NB4 (cell line): ENCODE measurements around the gene SCFD2.

Experiments used
- DNase-seq: peaks from one replicate; pipeline ENCODE4 v3.0.0; 2010; ENCODE audit warnings: low read depth
- H3K4me3 ChIP-seq: one replicate; pipeline ENCODE4 v1.5.1; 2011; ENCODE audit warnings: mild to moderate bottlenecking, low read depth, low read length, moderate library complexity
- CTCF ChIP-seq: IDR thresholded peaks from one replicate; pipeline ENCODE4 v1.5.1; 2012; ENCODE audit warnings: low read depth, low read length
- MAX ChIP-seq: IDR thresholded peaks from 2 replicates; pipeline ENCODE4 v1.6.1; 2011; ENCODE audit warnings: low read depth, low read length
- MYC ChIP-seq: IDR thresholded peaks from 2 replicates; pipeline ENCODE4 v1.6.1; 2011; ENCODE audit warnings: low read depth, low read length
- POLR2A ChIP-seq: IDR thresholded peaks from 2 replicates; pipeline ENCODE4 v1.6.1; 2011; ENCODE audit warnings: mild to moderate bottlenecking; ENCODE audit not compliant: insufficient read length; ENCODE audit errors: extremely low read depth

SCFD2 gene

DNA sequence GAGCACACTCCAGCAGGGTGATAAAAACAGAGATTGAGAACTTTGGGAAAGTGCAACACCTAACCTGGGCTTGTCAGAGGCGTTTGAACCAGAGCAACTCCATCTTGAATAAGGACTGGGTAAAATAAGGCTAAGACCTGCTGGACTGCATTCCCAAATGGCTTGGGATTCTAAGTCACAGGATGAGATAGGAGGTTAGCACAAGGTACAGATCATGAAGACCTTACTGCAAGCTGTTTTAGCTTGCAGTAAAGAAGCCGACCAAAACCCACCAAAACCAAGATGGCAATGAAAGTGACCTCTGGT lies 43.9 kb downstream of the SCFD2 start:
- TF ChIP-seq MAX: no peak
- DNase-seq: no peak
- H3K4me3 ChIP-seq: no peak overlapping the region

DNA sequence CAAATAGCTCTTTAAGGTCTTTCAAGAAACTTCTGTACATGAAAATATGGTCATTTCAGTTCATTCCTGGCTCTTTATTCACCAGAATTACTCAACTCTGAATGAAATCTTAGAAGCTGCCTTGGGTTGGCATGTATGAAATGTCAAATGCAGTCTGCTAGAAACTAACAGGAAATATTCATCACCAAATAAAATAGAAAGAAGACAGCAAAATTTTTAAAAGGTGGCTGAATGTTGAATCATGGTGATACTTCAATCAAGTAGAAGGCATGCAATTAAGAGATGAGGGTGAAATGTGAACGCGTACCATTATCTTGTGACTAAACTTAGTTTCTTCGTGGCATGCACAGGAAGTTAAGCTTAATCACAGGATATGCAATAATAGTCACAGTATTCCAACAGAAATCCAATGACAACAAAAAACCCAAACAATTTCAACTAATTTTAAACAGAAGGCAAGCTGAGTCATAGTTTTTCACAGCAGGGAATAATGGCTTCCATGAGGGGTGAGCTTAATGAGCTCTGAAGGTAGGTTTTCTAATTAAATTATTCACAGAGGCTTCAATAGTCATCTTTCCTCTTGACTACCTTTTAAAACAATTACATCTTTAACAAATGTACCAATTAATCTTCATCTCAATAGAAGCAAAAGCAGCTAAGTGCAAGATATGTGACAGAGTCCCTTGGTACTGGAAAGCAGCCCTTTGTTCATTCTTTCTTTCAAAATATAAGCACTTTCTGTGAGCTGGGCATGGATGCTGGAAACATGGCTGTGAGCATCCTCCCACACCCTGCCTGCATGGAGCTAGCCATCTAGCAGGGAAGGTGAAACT lies 44.5 kb downstream of the SCFD2 start:
- peak; percentile 27 for DNase-seq
- H3K4me3 ChIP-seq: no peak overlapping the region
- TF ChIP-seq MAX (no peak), CTCF (no peak), POLR2A (no peak), MYC (no peak)

DNA sequence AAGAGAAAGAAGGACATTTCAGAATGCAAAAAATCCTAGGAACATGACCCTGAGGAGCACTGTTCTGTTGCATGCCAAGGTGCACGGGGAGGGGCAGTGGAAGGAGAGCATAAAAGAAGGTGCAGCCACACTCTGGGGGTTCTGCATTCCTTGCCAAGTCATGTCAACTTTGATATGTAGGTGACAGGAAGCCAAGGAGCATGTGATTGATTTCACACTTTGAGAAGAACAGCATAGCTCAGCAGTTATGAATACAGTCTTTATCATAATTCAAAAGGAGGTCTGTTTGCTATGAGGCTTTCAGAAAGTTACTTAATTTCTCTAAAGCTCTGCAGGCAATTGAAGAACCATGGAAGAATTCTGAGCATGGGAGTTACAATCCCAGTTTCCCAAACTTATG lies 50.6 kb downstream of the SCFD2 start:
- TF ChIP-seq MYC: no peak
- no peak for TF ChIP-seq MAX
- TF ChIP-seq CTCF: no peak
- no peak for TF ChIP-seq POLR2A
- no peak overlapping the region for H3K4me3 ChIP-seq
- DNase-seq: no peak

- H3K4me3 ChIP-seq: no peak overlapping the region
- no peak for DNase-seq
- TF ChIP-seq CTCF: no peak
- TF ChIP-seq POLR2A: no peak
- TF ChIP-seq MAX: no peak
- no peak for TF ChIP-seq MYC
These were observed 51.6 kb downstream of the SCFD2 start for GRCh38 chr4:53314252-53314651.

- peak; percentile 37 for DNase-seq
- no peak for TF ChIP-seq MAX
- TF ChIP-seq CTCF: peak; percentile 5
- H3K4me3 ChIP-seq: no peak overlapping the region
These were observed 52.4 kb downstream of the SCFD2 start for GRCh38 chr4:53313510-53313909.

GRCh38 chr4:53309321-53310040 lies 56.4 kb downstream of the SCFD2 start:
- H3K4me3 ChIP-seq: no peak overlapping the region
- no peak for TF ChIP-seq MAX
- no peak for TF ChIP-seq MYC
- no peak for TF ChIP-seq CTCF
- TF ChIP-seq POLR2A: no peak
- no peak for DNase-seq
